ENCODE data around the gene CNTNAP5. TPM values are rescaled to one million over a fixed set of nuclear protein-coding genes. Genes with fewer than 3 reads are reported as not detected.

The CNTNAP5 gene
- total RNA-seq, 1 experiment from 2014 or later: 0.48 TPM

GRCh38 chr2:124080281-124081153, 55.4 kb downstream of the CNTNAP5 start:
- Histone ChIP-seq H2AFZ (ENCODE audit: low read length) (no peak overlapping the region), H4K8ac (replicated peaks; ENCODE audit: insufficient read length, low read depth, low read length) (no peak overlapping the region), H3K27me3 (ENCODE audit: insufficient read depth, low read length) (no peaks in the 10 kb centered on the region), H3K9ac (ENCODE audit: extremely low read depth, insufficient read length, low read length) (no peak overlapping the region), H3K4me1 (ENCODE audit: insufficient read depth, low read length) (no peaks in the 10 kb centered on the region), H3K23ac (ENCODE audit: insufficient read length, low read depth, low read length) (no peak overlapping the region), H3K23me2 (ENCODE audit: insufficient read length, low read depth, low read length, poor library complexity, severe bottlenecking) (no peaks in the 10 kb centered on the region), H3K27ac (ENCODE audit: insufficient read length, low read depth, low read length) (no peak overlapping the region), H3K9me3 (ENCODE audit: control insufficient read depth, low read depth, low read length) (no peaks in the 10 kb centered on the region), H3K79me2 (ENCODE audit: insufficient read depth, low read length) (no peaks in the 10 kb centered on the region), H3K18ac (ENCODE audit: insufficient read length, low read depth, low read length) (no peak overlapping the region), H2BK20ac (ENCODE audit: low read depth, low read length, poor library complexity, severe bottlenecking) (peak overlapping the region; percentile 45), H3K4me2 (ENCODE audit: insufficient read depth, insufficient read length, low read length) (no peak overlapping the region), H3K4ac (ENCODE audit: low read depth, low read length) (no peak overlapping the region), H4K5ac (ENCODE audit: insufficient read length, low read depth, low read length) (no peak overlapping the region), H2AK5ac (ENCODE audit: insufficient read length, low read length) (no peak overlapping the region), H4K91ac (ENCODE audit: insufficient read length, low read depth, low read length) (no peak overlapping the region), H2BK15ac (ENCODE audit: low read depth, low read length) (no peak overlapping the region), H2BK5ac (ENCODE audit: insufficient read length, low read length) (no peak overlapping the region), H3T11ph (ENCODE audit: low read length) (no peak overlapping the region), H2BK12ac (ENCODE audit: insufficient read length, low read depth, low read length) (no peak overlapping the region), H3K79me1 (ENCODE audit: insufficient read depth, low read depth, low read length, poor library complexity, severe bottlenecking) (no peaks in the 10 kb centered on the region), H2BK120ac (ENCODE audit: low read depth, low read length, poor library complexity, severe bottlenecking) (no peak overlapping the region), H3K56ac (ENCODE audit: insufficient read length, low read depth, low read length) (no peak overlapping the region), H3K14ac (ENCODE audit: insufficient read depth, low read length) (no peak overlapping the region), H4K20me1 (ENCODE audit: control insufficient read depth, insufficient read depth, insufficient read length) (no peaks in the 10 kb centered on the region)
- Mint-ChIP-seq H3K9me3 (no peaks in the 10 kb centered on the region), H3K4me1 (no peaks in the 10 kb centered on the region), H3K27ac (no peak overlapping the region), H3K27me3 (ENCODE audit: low read depth) (no peaks in the 10 kb centered on the region; the same call in 1 of the 2 replicates), H3K4me3 (no peak overlapping the region), H3K36me3 (ENCODE audit: insufficient read depth in 1 of 3, low read depth in 3 of 3) (no peaks in the 10 kb centered on the region)
- no peak for TF ChIP-seq CTCF (conservative IDR thresholded peaks at IDR 0.05)
- no peak for DNase-seq
- WGBS (ENCODE audit: extremely low coverage, insufficient read length, low lambda C conversion rate): no CpG with 5 or more reads among the region's 6 CpGs
